GM10248 (cell line): ENCODE data around the gene KLHL29.

ENCODE experiments used
- CTCF ChIA-PET: fragments of 300-600 bp; sonication (Branson Sonifier 250); formaldehyde crosslinking; extraction: SDS; loops from one replicate; lab custom pipeline; 2021; ENCODE audit warnings: antibody characterized with exemption; lab: Yijun Ruan, JAX
- POLR2A ChIA-PET: fragments of 350-650 bp; sonication (Branson Sonifier 250); formaldehyde crosslinking; extraction: SDS; loops from one replicate; lab custom pipeline; 2020; ENCODE audit warnings: antibody characterized with exemption; lab: Yijun Ruan, JAX
- DNase-seq: peaks from one replicate; pipeline ENCODE4 v3.0.0; 2012; ENCODE audit errors: extremely low spot score
- TF ChIP-seq, protein P1 (sequence below): IDR thresholded peaks from 2 replicates; pipeline ENCODE4 v1.5.1; 2012; ENCODE audit warnings: mild to moderate bottlenecking, low read depth; ENCODE audit errors: extremely low read depth, missing control alignments, control extremely low read depth

Gene KLHL29

DNA sequence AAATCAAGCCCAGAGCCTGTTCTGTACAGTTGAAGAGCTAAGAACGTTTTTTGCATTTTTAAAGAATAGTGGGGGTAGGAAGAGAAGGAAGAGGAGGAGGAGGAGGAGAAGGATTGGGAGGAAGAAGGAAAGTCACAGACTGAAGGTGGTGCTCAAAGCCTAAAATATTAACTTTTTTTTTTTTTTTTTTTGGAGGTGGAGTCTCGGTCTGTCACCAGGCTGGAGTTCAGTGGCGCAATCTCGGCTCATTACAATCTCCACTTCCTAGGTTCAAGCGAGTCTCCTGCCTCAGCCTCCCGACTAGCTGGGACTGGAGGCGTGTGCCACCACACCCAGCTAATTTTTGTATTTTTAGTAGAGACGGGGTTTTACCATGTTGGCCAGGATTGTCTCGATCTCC is 18.3 kb upstream of the KLHL29 start:
- CTCF ChIA-PET, result interaction anchor here (0.9 to 1.3 kb wide), 2 partner anchors 13 to 20 kb away, joined by 3 to 4 read pairs; no protein-coding TSS in a partner anchor
- POLR2A ChIA-PET, result no interaction called here
- DNase-seq, result no peak
- TF ChIP-seq, protein P1, sequence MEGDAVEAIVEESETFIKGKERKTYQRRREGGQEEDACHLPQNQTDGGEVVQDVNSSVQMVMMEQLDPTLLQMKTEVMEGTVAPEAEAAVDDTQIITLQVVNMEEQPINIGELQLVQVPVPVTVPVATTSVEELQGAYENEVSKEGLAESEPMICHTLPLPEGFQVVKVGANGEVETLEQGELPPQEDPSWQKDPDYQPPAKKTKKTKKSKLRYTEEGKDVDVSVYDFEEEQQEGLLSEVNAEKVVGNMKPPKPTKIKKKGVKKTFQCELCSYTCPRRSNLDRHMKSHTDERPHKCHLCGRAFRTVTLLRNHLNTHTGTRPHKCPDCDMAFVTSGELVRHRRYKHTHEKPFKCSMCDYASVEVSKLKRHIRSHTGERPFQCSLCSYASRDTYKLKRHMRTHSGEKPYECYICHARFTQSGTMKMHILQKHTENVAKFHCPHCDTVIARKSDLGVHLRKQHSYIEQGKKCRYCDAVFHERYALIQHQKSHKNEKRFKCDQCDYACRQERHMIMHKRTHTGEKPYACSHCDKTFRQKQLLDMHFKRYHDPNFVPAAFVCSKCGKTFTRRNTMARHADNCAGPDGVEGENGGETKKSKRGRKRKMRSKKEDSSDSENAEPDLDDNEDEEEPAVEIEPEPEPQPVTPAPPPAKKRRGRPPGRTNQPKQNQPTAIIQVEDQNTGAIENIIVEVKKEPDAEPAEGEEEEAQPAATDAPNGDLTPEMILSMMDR, result no peak

DNA sequence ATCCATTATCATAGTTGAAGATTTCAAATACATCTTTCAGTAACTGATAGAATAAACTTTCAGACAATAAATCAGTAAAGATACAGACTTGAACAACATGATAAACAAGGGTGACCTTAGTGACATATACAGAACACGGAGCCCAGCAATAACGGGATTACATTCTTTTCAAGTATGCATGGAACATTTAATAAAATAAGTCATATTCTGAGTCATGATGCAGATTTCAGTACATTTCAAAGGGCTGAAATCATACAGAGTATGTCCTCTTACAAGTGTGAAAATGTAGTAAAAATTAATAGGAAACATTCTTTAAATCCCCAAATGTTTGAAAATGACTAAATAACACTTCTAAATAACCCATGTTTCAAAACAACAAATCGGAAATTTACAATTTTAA is 17.2 kb upstream of the KLHL29 start:
- POLR2A ChIA-PET, result no interaction called here
- DNase-seq, result no peak
- CTCF ChIA-PET, result no interaction called here
- TF ChIP-seq, protein P1, result no peak

DNA sequence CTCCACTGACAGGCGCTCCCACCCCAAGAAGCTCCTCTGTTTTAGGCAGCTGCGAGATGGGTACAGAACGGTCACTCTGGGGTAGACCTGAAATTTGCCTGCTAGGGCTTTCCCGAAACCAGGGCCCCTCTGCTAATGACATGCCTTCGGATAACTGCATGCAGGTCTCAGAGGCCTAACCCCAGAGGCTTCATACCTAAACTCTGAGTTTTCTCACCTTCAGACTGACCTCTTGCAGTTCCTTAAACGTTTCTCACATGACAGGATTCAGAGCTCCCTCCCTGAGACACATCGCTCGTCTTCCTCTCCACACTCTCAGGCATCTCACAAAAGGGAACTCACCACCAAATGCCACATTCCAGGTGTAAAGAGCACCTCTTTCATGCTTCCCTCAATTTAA is 11.3 kb upstream of the KLHL29 start:
- TF ChIP-seq, protein P1, result no peak
- CTCF ChIA-PET, result interaction anchor here (1.0 to 1.3 kb wide), 2 partner anchors 11 to 22 kb away, joined by 3 read pairs; partner anchors contain the start of gene KLHL29
- POLR2A ChIA-PET, result no interaction called here
- no peak for DNase-seq

DNA sequence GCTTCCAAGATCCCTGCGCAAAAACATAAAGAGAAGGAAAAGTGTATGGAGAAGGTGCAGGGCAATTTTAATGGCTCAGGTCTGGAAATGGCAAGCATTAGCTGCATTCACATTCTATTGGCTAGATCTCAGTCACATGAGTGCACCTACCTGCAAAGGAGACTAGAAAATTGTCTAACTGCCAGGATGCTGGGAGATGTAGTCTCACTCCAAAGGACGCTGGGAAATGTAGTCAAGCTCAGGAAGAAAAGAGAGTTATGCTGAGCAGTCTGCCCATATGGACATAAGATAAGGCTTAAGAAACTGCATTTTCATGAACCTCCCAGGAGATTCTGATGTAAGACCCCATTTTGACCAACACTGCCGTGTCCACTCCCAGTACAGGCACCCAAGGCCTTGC is 9.5 kb upstream of the KLHL29 start:
- TF ChIP-seq, protein P1, result no peak
- ChIA-PET POLR2A (no interaction called here), CTCF (interaction anchor here (0.7 to 1.9 kb wide), 4 partner anchors 12 to 176 kb away, joined by 3 to 5 read pairs (median 4); no protein-coding TSS in a partner anchor)
- DNase-seq, result peak; percentile 33

DNA sequence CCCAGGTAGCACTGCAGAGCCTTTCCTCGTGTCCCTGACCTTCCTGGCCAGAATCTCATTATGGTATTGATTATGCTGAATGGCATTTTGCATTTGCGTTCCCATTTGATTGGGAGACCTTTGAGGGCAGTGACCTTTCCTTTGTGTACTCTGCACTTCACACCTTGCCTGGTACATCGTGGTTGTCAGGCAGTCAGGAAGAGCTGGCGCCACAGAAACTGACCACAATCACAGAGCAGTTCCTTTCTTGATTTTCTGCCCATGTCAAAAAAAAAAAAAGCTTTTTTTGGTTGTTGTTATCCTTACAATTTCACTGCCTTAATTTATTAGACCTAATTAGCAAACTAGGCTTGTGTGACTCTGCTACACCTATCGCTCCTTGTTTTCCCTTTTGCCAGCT is 8.9 kb upstream of the KLHL29 start:
- TF ChIP-seq, protein P1, result no peak
- CTCF ChIA-PET, result no interaction called here
- POLR2A ChIA-PET, result no interaction called here
- no peak for DNase-seq

DNA sequence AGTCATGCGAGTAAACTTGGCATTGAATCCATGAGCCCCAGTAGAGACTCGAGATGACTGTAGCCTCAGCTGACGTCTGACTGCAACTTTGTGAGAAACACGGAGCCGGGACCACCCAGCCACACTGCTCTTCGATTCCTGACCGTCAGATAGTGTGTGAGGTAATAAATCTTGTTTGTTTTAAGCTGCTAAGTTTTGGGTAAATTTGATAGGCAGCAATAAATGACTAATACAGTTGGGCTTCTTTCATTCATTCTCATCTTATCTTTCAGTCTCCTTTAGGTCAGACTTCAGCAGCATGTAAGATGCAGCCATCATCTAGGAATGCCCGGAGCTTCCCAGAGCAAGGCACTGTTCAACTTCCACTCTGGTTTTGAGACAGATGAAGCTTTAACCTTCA is 8.0 kb upstream of the KLHL29 start:
- ChIA-PET CTCF (no interaction called here), POLR2A (no interaction called here)
- TF ChIP-seq, protein P1, result no peak
- DNase-seq, result no peak
